ENCODE data around the gene MAGI2.
A peak's percentile ranks its signal among the peaks of the same experiment; 100 is the strongest.

MAGI2 gene

DNA sequence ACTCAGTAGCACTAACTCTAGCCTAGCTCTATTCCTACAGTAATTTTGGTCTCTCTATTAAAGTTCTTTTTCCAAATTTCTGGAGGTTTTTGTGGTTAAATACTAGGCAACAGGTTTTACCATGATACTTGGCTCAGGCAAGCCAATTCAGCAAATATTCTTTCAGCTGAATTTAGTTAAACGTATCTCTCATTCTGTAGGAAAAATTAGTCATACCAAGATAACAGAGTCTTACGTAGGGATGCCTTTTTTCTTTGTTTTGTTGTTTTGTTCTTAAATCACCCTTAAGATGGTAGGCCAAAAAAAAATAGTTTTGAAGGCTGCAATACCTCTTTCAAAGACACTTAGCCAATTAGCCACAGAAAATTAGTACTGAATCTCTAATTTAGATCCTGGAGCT lies 180.5 kb downstream of the MAGI2 start:
- TF ChIP-seq GATA1 (IDR thresholded peaks at IDR 0.05; ENCODE audit: low read depth, low read length) (no peak), POLR2A (IDR thresholded peaks at IDR 0.05; ENCODE audit: low read length) (no peak)
- no peak for DNase-seq

DNA sequence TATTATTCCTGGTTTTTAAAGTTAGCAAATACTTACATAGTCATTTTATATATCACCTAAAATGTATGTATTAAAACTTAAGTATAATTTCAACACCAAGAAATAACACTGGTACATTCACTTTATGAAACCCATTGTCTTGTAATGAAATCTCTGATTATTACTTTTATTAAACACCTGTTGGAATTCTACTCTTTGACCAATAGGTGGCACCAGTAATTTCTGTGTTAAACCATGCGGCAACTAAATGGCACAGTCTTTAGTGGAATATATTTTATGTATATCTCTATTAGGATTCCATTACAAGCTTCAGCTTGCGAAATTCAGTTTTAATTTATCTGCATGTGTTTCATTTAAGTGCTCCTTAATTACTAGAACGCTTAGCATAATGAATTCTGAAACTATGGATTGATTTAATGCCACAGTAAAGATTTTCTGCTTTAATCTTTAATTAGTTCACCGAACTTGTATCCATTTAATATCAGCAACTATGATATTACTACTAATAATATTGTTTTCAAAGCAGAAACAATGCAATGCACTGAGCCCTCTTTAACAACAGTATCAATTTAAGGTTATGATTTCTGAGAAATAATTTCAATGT lies 181.3 kb downstream of the MAGI2 start:
- peak; percentile 37 to 49 for DNase-seq
- TF ChIP-seq GATA1 (IDR thresholded peaks at IDR 0.05; ENCODE audit: low read depth, low read length): no peak
- TF ChIP-seq POLR2A (IDR thresholded peaks at IDR 0.05; ENCODE audit: low read length): no peak

DNA sequence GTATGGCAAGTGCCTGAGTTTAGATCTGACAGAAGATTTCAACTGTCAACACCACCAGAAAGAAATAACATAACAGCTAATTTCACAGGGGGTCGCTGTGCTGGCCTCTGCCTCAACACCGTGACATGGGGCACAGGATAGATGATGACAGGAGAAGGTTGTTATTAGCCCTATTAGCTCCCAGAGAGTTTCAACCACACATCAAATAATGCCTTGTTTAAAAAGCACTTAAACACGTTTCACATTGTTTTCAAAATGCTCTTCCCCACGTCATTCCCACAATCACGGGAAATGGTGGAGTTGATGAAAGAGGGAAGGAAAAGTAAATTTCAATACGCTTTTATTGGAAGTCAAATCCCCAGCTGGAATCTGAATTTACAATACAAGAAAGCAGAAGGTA lies 184.7 kb downstream of the MAGI2 start:
- TF ChIP-seq GATA1 (IDR thresholded peaks at IDR 0.05; ENCODE audit: low read depth, low read length) (no peak), POLR2A (IDR thresholded peaks at IDR 0.05; ENCODE audit: low read length) (no peak)
- DNase-seq: no peak

DNA sequence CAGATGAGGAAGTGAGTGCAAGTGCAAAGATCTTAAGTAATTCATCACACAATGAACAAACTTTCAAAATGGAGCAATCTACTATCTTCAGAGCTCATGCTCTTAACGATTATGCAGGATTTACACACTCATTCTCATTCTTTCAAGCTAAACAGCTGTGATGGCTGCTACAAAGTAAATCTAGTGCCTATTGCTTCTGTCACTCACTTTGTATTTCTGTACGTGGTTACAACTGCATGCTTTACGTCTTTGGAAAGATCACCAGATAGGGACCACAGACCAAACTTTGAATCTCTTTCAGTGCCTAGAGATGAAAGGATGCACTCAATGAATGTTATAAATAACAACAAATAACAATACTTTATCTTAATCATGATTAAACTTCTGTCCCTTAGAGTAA lies 194.6 kb downstream of the MAGI2 start:
- DNase-seq: no peak
- TF ChIP-seq GATA1 (IDR thresholded peaks at IDR 0.05; ENCODE audit: low read depth, low read length): no peak
- no peak for TF ChIP-seq POLR2A (IDR thresholded peaks at IDR 0.05; ENCODE audit: low read length)

DNA sequence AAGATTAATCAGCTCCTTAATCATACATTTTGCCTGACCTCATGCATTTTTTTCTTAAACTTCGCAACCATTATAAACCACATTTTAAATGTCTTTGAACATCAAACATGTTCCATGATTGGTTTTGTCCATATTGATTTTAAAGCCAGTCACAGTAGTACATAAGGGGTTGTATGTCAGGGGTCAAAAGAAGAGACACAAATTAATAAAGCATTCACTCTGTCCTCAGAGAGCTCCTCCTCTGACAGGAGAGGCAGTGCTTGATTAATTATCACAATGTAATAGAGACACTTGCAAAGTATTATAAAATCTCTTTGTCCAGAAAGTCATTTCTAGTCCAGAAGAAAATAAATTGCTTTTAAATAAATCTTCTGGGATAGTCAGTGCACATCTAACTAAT lies 195.5 kb downstream of the MAGI2 start:
- TF ChIP-seq POLR2A (IDR thresholded peaks at IDR 0.05; ENCODE audit: low read length) (no peak), GATA1 (IDR thresholded peaks at IDR 0.05; ENCODE audit: low read depth, low read length) (no peak)
- no peak for DNase-seq

DNA sequence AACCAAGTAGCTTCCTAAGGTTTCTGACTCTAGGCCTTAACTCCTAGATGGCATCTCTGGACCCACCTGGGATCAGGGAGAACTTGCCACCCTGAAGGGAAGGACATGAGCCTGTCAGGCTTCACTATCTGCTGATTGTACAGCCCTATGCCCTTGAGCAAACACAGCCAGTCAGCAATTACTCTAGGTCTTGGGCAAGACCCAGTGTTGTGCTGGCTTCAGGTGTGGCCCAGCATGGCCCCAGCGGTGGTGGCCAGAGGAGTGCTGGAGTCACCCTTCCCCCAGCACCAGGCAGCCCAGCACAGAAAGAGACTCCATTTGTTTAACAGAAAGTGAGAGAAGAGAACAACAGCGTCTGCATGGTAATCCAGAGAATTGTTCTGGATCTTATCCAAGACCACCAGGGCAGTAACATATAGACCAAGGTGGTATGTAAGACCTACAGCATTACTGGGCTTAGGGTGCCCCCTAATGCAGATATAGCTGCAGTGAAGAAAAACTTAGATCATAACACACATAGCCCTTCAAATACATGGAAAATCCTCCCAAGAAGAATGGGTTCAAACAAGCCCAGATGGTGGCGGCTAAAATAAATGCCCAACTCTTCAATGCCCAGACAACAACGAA lies 207.7 kb downstream of the MAGI2 start:
- no peak for DNase-seq
- TF ChIP-seq GATA1 (IDR thresholded peaks at IDR 0.05; ENCODE audit: low read depth, low read length): no peak
- TF ChIP-seq POLR2A (IDR thresholded peaks at IDR 0.05; ENCODE audit: low read length): no peak

DNA sequence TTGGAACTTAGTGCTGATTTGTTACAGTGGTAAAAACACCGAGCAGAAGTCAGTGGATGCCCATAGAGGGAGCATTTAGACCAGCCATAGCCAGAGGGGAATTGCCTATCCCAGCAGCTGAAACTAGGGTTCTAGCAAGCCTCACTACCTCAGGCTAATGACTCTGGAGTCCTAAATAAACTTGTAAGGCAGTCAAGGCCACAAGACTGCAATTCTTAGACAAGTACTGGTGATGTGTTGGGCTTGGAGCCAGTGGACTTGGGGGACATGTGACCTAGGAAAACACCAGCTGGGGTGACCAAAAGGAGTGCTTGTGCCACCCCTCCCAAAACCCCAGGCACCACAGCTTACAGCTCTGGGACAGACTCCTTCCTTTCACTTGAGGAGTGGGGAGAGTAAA lies 209.0 kb downstream of the MAGI2 start:
- no peak for DNase-seq
- TF ChIP-seq POLR2A (IDR thresholded peaks at IDR 0.05; ENCODE audit: low read length) (no peak), GATA1 (IDR thresholded peaks at IDR 0.05; ENCODE audit: low read depth, low read length) (no peak)

DNA sequence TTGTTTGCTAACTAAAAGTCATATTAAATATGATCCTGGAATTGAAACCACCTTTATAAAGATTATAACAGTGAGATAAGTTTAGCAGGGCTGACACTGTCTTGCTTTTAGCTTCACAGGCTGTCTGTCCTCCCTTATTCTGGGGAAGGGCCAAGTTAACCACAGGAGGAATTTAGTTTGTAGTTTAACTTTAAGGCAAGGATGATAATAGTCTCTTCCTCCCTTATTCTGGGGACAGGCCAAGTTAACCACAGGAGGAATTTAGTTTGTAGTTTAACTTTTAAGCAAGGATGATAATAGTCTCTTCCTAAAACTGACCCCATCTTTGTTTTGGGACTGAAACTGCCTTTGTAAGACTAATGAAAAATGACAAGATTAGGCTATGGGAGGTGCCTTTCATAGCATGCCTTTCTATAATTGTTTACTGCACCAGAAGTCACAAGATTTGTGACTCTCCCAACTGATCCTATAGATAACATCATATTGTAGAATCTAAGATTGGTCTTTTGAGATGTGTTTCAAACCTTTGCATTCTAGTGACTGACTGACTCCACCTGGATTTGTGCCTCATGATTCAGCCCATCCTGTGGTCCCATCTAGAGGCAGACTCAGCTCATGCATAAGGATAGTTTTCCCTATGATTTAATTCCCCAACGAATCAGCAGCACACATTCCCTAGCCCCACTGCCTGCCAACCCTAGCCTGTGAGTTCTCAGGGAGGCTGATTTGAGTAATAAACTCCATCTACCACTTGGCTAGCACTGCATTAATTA lies 212.0 kb downstream of the MAGI2 start:
- TF ChIP-seq POLR2A (IDR thresholded peaks at IDR 0.05; ENCODE audit: low read length) (no peak), GATA1 (IDR thresholded peaks at IDR 0.05; ENCODE audit: low read depth, low read length) (no peak)
- DNase-seq: no peak

DNA sequence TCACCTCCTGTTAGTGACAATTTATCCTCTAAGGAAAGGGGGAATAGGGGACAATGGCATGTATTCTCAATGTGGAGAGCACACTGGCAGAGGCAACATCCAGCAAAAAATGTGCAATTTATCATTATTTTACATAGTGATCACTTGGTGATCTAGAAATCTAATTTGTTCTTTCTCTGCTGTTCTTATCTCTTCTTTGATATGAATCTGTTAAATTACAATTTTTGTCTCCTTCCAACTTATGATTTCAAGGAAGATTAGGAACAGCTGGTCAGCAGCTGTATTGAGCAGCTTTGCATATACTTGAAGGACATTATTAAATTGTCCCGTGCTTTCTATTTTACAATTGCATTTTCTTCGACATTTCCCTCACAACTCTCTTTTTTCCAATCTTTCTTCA lies 213.1 kb downstream of the MAGI2 start:
- no peak for TF ChIP-seq POLR2A (IDR thresholded peaks at IDR 0.05; ENCODE audit: low read length)
- TF ChIP-seq GATA1 (IDR thresholded peaks at IDR 0.05; ENCODE audit: low read depth, low read length): no peak
- no peak for DNase-seq

DNA sequence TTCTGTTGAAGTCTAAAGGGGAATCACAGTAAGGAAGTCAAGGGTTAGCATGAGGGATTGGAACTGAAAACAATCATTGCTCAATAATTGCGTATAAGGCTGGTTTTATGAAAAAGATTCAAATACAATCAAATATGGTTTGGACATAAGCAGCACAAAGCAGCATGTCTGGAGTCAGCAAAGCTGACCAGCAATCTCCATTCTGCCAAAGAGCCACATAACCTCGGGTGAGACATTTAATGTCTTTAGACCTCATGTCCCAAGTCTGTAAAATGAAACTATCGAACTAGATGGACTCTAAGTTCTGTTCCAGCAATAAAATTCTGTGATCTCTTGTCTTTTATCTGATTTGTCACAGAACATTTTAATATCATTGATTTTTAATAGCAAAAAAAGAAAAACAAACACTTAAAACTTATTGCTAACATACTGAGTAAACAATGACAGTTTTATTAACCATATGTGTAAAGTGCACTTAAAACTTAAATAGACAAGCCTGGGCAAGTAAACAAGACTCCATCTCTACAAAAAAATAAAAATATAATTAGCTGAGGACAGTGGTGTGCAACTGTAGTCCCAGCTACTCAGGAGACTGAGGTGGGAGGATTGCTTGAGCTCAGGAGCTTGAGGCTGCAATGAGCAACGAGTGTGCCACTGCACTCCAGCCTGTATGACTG lies 217.0 kb downstream of the MAGI2 start:
- DNase-seq: no peak
- no peak for TF ChIP-seq POLR2A (IDR thresholded peaks at IDR 0.05; ENCODE audit: low read length)
- TF ChIP-seq GATA1 (IDR thresholded peaks at IDR 0.05; ENCODE audit: low read depth, low read length): no peak

DNA sequence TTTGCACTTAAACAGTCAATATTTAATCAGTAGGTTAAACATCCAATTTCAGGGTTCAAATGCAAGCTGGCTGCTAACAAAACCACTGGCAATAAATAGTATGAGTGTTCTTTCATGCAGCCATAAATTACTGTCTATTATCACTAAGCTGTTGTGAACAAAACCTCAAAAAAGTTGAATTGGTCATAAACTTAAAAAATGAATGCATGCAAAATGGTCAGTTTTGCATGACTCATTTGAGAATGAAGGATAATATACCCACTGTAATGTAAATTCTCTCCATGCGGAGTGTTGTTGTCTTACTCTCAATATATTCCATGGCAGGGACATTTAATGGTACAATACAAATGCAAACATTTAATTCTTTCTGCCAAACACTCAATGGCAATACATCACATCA lies 226.4 kb downstream of the MAGI2 start:
- TF ChIP-seq POLR2A (IDR thresholded peaks at IDR 0.05; ENCODE audit: low read length) (no peak), GATA1 (IDR thresholded peaks at IDR 0.05; ENCODE audit: low read depth, low read length) (no peak)
- no peak for DNase-seq

DNA sequence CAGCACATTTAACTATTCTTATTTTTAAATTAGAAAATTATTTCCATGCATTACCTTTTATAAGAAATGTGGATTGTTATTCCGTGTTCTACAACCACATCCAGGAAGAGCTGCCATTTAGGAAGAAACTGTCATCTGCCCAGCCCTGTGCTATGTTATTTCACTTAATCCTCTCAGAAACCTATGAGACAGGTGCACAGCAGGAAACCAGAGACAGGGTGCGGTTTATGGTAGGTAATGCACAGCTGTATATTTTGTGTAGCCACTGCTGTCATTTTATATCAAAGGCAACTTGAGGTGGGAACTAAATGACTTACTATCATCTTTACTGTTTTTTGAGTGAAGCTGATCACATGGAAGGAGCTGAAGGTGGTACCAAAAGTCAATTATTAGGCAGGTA lies 232.3 kb downstream of the MAGI2 start:
- TF ChIP-seq POLR2A (IDR thresholded peaks at IDR 0.05; ENCODE audit: low read length) (no peak), GATA1 (IDR thresholded peaks at IDR 0.05; ENCODE audit: low read depth, low read length) (no peak)
- DNase-seq: no peak

DNA sequence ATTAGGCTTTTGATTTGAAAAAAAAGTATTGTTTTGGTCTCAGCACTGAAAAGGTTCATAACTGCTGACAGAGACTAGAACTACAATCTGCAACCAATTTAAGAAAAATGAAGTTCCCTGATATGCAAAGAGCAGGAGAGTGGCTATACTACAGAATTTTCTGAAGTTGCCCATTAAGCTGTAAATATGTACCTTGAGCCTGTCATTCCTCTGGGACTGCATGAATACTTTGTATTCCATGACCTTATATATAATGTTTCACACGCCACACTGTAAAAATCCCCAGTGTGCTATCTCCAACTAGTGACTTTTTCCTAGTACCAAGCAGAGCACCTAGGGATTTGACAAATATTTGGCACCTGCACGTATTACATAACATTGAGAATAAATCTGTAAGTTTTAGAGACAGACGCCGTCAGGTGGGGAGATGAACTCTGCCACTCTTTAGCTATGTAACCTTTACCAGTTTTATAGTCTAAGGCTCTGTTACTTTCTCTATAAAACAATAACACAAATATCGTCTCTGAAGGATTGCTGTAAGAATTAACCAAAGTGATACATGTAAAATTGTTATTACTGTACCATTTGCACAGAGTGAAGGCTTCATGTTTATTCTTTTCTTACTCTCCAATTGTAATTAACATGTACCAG lies 235.4 kb downstream of the MAGI2 start:
- DNase-seq: no peak
- TF ChIP-seq GATA1 (IDR thresholded peaks at IDR 0.05; ENCODE audit: low read depth, low read length) (no peak), POLR2A (IDR thresholded peaks at IDR 0.05; ENCODE audit: low read length) (no peak)

DNA sequence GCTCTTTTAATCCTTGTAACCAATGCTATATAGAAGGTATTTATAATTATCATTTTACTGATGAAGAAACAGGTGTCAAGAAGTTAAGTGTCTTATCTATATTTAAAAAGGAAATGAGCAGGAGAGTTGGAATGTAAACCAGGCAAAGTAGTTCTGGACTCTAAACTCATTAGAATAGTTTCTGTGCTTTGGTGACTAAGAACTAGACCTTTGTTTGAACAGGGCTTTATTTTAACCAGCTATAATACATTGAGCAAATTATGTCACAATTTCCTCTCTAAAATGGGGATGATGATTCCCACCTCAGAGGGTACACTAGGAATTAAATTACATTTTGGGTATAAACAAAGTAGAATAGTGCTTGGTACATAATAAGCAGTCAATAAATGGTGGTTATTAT lies 236.0 kb downstream of the MAGI2 start:
- no peak for DNase-seq
- no peak for TF ChIP-seq GATA1 (IDR thresholded peaks at IDR 0.05; ENCODE audit: low read depth, low read length)
- no peak for TF ChIP-seq POLR2A (IDR thresholded peaks at IDR 0.05; ENCODE audit: low read length)
